ENCODE data around the gene POLR1A. TPM values are rescaled to one million over a fixed set of nuclear protein-coding genes. Genes with fewer than 3 reads are reported as not detected.

Gene POLR1A
- total RNA-seq, 3 donors from 2014 or later, result 12.4 to 19.4 (median 13.1) TPM

DNA sequence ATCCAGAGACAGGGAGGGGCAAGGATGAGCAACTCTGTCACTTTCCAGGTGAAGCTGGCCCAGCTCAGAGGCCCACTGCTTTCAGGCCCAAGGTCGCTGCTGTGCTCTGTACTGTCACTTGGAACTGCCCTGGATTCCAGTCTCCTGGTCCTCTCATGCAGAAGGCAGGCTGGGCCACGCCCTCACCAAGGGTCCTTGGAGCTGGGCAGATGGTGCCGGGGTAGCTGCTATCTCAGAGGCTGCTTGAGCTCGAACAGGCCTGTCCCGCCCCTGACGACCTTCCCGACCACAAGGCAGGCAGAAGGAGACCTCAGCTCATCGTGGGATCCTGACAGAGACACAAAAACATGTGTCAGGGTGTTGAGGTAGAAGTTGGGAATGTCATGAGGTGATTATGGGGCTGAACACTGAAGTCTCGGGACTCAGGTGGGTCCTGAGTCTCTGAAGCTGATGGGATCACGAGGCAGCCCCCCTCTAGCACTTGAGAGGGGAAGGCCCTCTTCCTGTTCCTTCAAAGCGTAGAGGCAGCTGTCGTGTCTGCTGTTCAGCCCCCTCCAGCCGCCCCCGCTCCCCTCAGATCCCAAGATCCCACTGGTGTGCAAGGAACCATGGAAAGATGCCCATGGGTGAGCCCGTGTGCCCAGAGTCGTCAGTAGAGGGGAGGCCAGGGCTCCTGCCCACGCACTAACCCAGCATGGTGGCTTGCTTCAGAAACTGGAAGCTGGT is 78.3 kb downstream of the POLR1A start:
- H3K9me3 ChIP-seq, result no peaks in the 10 kb centered on the region
- H3K27me3 ChIP-seq, result no peaks in the 10 kb centered on the region
- no peak for DNase-seq (ENCODE audit: low spot score in 2 of 2)
- H3K36me3 ChIP-seq, result no peaks in the 10 kb centered on the region
- H3K4me1 ChIP-seq, result no peaks in the 10 kb centered on the region
- intact Hi-C loops (cut with DNase I; ENCODE audit: low total_unique reads), result no loop called here
- no peak overlapping the region for H3K4me3 ChIP-seq
- TF ChIP-seq POLR2AphosphoS5 (IDR thresholded peaks at IDR 0.05) (no peak), POLR2A (IDR thresholded peaks at IDR 0.05) (no peak)
- peak overlapping the region in 1 of 2 donors; percentile 33 for H3K27ac ChIP-seq

DNA sequence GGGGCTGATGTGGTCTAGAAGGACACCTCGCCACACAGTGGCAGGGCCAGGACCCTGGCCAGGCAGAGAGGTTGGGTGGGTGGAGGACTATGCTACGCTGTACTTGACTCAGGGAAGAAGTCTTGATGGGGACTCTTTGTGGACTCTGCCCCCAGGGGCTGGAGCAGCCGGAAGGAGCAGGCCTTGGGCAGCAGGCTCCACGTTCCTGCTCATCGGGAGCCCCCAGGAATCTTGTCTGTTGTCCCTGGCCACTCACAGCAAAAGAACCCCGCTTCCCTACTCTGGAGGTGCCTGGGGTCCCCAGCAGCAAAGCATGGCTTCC is 79.0 kb downstream of the POLR1A start:
- Histone ChIP-seq H3K36me3 (no peaks in the 10 kb centered on the region), H3K27me3 (no peaks in the 10 kb centered on the region), H3K4me1 (no peaks in the 10 kb centered on the region), H3K27ac (peak overlapping the region; percentile 4 to 33), H3K9me3 (no peaks in the 10 kb centered on the region), H3K4me3 (no peak overlapping the region)
- intact Hi-C loops (cut with DNase I; ENCODE audit: low total_unique reads), result no loop called here
- TF ChIP-seq POLR2A (IDR thresholded peaks at IDR 0.05) (no peak), POLR2AphosphoS5 (IDR thresholded peaks at IDR 0.05) (no peak), CTCF (IDR thresholded peaks at IDR 0.05) (no peak)
- no peak for DNase-seq (ENCODE audit: low spot score in 2 of 2)

GRCh38 chr2:86025976-86026743 is 79.5 kb downstream of the POLR1A start:
- Histone ChIP-seq H3K36me3 (no peaks in the 10 kb centered on the region), H3K4me3 (no peak overlapping the region), H3K27ac (peak overlapping the region; percentile 4 to 33), H3K9me3 (no peaks in the 10 kb centered on the region), H3K4me1 (no peaks in the 10 kb centered on the region), H3K27me3 (no peaks in the 10 kb centered on the region)
- DNase-seq (ENCODE audit: low spot score in 2 of 2), result no peak
- intact Hi-C loops (cut with DNase I; ENCODE audit: low total_unique reads), result no loop called here
- TF ChIP-seq POLR2AphosphoS5 (IDR thresholded peaks at IDR 0.05) (no peak), POLR2A (IDR thresholded peaks at IDR 0.05) (no peak), CTCF (IDR thresholded peaks at IDR 0.05) (no peak)

DNA sequence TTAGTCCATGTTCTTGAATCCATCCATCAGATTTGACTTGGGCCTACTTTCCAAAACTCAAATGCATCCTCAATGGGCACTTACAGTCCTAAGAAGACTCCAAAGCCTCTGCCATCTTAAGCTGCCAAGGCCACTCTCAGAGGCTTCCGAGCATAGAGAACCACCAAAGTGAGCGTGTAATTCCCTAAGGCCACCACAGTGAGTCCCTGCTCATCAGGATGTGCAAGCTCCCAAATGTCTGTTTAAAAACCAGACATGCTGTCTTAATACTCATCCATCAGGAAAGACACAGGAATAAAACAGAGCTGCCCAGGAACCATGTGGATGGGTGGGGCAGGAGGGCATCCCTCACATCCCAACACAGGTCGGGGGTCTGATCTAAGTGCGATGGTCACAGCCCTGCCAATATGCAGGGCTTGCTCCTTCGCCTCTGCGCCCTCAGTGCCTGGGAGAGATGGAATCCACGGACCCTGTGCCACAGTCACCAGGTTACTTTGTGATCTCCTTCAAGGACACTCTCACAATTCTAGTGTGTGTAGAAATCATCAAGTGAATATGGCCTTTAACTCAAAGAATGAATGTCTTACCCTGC is 80.4 kb downstream of the POLR1A start:
- Histone ChIP-seq H3K9me3 (no peaks in the 10 kb centered on the region), H3K27me3 (no peaks in the 10 kb centered on the region), H3K4me3 (no peak overlapping the region), H3K4me1 (no peaks in the 10 kb centered on the region), H3K36me3 (no peaks in the 10 kb centered on the region), H3K27ac (peak overlapping the region in 1 of 2 donors; percentile 4)
- no peak for TF ChIP-seq POLR2A (IDR thresholded peaks at IDR 0.05)
- TF ChIP-seq CTCF (IDR thresholded peaks at IDR 0.05), result no peak
- TF ChIP-seq POLR2AphosphoS5 (IDR thresholded peaks at IDR 0.05), result no peak
- intact Hi-C loops (cut with DNase I; ENCODE audit: low total_unique reads), result no loop called here
- DNase-seq (ENCODE audit: low spot score in 2 of 2), result no peak

- Histone ChIP-seq H3K4me1 (no peaks in the 10 kb centered on the region), H3K9me3 (no peaks in the 10 kb centered on the region), H3K4me3 (no peak overlapping the region), H3K27me3 (no peaks in the 10 kb centered on the region), H3K27ac (no peak overlapping the region), H3K36me3 (no peaks in the 10 kb centered on the region)
- intact Hi-C loops (cut with DNase I; ENCODE audit: low total_unique reads), result no loop called here
- TF ChIP-seq POLR2AphosphoS5 (IDR thresholded peaks at IDR 0.05) (no peak), CTCF (IDR thresholded peaks at IDR 0.05) (no peak)
- no peak for DNase-seq (ENCODE audit: low spot score in 2 of 2)
Measured at GRCh38 chr2:86023366-86023712, 82.3 kb downstream of the POLR1A start.
